Neural crest cell (in vitro differentiated cells): ENCODE results near the gene LURAP1L. TPM values are rescaled to one million over a fixed set of nuclear protein-coding genes. Genes with fewer than 3 reads are reported as not detected.

Experiments
- DNase-seq: peaks from one replicate; pipeline ENCODE4 v3.0.0; 2021; ENCODE audit warnings: low read depth, mixed read lengths, low spot score
- H3K27ac Mint-ChIP-seq: one replicate; pipeline ENCODE4 v1.8.0; 2021; ENCODE audit warnings: mild to moderate bottlenecking, mixed read lengths; ENCODE audit not compliant: unreplicated experiment
- H3K27me3 Mint-ChIP-seq: 2 replicates; pipeline ENCODE4 v1.8.0; 2021; ENCODE audit warnings: low read depth, mild to moderate bottlenecking, mixed read lengths
- H3K36me3 Mint-ChIP-seq: 2 replicates; pipeline ENCODE4 v1.8.0; 2021; ENCODE audit warnings: low read depth, mild to moderate bottlenecking, mixed read lengths
- H3K4me1 Mint-ChIP-seq: 2 replicates; pipeline ENCODE4 v1.8.0; 2021; ENCODE audit warnings: mixed read lengths
- H3K4me3 Mint-ChIP-seq: one replicate; pipeline ENCODE4 v1.8.0; 2021; ENCODE audit warnings: mild to moderate bottlenecking, mixed read lengths
- H3K9me3 Mint-ChIP-seq: 2 replicates; pipeline ENCODE4 v1.8.0; 2021; ENCODE audit warnings: mixed read lengths
- total RNA-seq: library from RNA; stranded (reverse); gene quantifications from 2 replicates; pipeline ENCODE4 v1.2.1, GENCODE V29; 2021
- TF ChIP-seq, protein P1 (sequence below): fragments of 200-600 bp; sonication (generic); conservative IDR thresholded peaks from 2 replicates; pipeline ENCODE4 v1.5.0; 2021; ENCODE audit warnings: antibody characterized with exemption, mild to moderate bottlenecking

LURAP1L gene
- total RNA-seq, 1 donor from 2014 or later = 0.40 TPM

DNA sequence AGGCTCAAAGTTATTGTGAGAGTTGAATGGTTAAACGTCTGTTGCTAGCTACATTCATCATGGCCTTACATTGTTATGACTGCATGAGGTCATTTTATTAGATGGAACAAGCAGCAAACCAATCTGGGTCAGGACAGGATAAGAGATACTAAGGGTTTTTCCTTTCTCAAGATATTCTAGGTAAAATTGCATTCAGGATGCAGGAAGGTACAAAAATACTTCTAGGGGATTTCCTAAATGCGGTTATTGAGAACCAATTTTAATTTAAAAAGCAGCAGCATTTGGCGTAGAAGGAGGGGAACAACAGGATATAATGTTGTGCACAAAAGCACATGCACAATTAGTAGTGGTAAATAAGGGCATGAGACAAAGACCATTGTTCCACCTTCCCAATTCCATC, 39.2 kb upstream of the LURAP1L start:
- Mint-ChIP-seq H3K36me3 (peaks cover 3% of the 10 kb centered on the region), H3K4me1 (peaks cover under 1% of the 10 kb centered on the region), H3K27me3 (no peaks in the 10 kb centered on the region), H3K4me3 (no peak overlapping the region), H3K9me3 (peaks cover 7% of the 10 kb centered on the region), H3K27ac (no peak overlapping the region)
- TF ChIP-seq, protein P1, sequence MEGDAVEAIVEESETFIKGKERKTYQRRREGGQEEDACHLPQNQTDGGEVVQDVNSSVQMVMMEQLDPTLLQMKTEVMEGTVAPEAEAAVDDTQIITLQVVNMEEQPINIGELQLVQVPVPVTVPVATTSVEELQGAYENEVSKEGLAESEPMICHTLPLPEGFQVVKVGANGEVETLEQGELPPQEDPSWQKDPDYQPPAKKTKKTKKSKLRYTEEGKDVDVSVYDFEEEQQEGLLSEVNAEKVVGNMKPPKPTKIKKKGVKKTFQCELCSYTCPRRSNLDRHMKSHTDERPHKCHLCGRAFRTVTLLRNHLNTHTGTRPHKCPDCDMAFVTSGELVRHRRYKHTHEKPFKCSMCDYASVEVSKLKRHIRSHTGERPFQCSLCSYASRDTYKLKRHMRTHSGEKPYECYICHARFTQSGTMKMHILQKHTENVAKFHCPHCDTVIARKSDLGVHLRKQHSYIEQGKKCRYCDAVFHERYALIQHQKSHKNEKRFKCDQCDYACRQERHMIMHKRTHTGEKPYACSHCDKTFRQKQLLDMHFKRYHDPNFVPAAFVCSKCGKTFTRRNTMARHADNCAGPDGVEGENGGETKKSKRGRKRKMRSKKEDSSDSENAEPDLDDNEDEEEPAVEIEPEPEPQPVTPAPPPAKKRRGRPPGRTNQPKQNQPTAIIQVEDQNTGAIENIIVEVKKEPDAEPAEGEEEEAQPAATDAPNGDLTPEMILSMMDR = no peak
- DNase-seq = no peak

DNA sequence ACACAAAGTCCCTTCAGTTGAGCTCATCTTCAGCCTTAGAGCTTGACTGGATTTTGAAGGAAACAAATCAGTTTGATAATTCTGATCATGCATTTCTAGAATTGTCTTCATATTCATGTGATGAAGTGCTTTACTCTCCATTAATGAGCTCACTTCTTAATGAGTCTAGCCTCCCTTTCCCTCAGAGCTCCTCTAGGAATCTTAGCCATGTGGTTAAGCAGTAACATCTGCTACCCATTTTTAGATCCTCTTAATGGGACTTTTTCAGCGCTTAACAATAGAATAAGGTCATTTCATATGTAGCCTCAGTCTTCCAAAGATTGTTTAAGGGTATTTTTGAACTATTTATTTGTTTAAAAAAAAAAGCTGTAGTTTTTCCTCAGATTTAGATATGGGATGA, 36.9 kb upstream of the LURAP1L start:
- Mint-ChIP-seq H3K36me3 (peaks cover 5% of the 10 kb centered on the region), H3K27me3 (no peaks in the 10 kb centered on the region), H3K4me1 (no peaks in the 10 kb centered on the region), H3K27ac (no peak overlapping the region), H3K9me3 (peaks cover 7% of the 10 kb centered on the region), H3K4me3 (no peak overlapping the region)
- TF ChIP-seq, protein P1 = no peak
- DNase-seq = no peak

- Mint-ChIP-seq H3K36me3 (peaks cover 5% of the 10 kb centered on the region), H3K9me3 (peaks cover 10% of the 10 kb centered on the region), H3K27me3 (no peaks in the 10 kb centered on the region), H3K27ac (no peak overlapping the region), H3K4me1 (no peaks in the 10 kb centered on the region), H3K4me3 (no peak overlapping the region)
- TF ChIP-seq, protein P1 = no peak
- no peak for DNase-seq
Observed at GRCh38 chr9:12739014-12739652, 35.7 kb upstream of the LURAP1L start.

GRCh38 chr9:12740845-12741244, 34.0 kb upstream of the LURAP1L start:
- H3K4me3 Mint-ChIP-seq = no peak overlapping the region
- H3K27ac Mint-ChIP-seq = no peak overlapping the region
- no peak for DNase-seq
- no peaks in the 10 kb centered on the region for H3K4me1 Mint-ChIP-seq
- peaks cover 16% of the 10 kb centered on the region for H3K9me3 Mint-ChIP-seq
- TF ChIP-seq, protein P1 = no peak
- H3K36me3 Mint-ChIP-seq = peaks cover 8% of the 10 kb centered on the region
- no peaks in the 10 kb centered on the region for H3K27me3 Mint-ChIP-seq

DNA sequence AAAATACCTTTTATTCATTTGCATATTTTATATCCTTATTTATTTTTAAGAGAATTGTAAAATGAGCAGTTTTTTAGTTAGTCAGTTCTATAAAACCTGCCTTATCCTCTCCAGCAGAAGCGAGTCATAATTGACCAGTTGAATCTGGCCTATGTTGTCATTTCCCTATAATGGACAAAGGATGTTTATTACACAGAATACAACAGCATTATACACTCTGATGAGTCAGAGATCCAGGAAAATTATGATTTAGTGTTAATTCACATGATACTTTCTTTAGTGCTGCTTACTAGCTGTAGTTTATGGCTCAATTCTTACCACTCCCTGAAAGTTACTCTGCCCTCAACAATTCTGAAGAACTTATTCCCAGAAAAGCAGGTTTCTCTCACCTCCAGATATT, 26.8 kb upstream of the LURAP1L start:
- Mint-ChIP-seq H3K4me1 (no peaks in the 10 kb centered on the region), H3K9me3 (peaks cover 10% of the 10 kb centered on the region), H3K27ac (no peak overlapping the region), H3K4me3 (no peak overlapping the region), H3K36me3 (peaks cover 5% of the 10 kb centered on the region), H3K27me3 (no peaks in the 10 kb centered on the region)
- TF ChIP-seq, protein P1 = no peak
- no peak for DNase-seq
